ENCODE measurements around the gene TNFRSF9. TPM values are rescaled to one million over a fixed set of nuclear protein-coding genes. Genes with fewer than 3 reads are reported as not detected.

The TNFRSF9 gene
- polyA plus RNA-seq, 1 of the 3 experiments (the other 2 are of a cell fraction), result 2.9 TPM

DNA sequence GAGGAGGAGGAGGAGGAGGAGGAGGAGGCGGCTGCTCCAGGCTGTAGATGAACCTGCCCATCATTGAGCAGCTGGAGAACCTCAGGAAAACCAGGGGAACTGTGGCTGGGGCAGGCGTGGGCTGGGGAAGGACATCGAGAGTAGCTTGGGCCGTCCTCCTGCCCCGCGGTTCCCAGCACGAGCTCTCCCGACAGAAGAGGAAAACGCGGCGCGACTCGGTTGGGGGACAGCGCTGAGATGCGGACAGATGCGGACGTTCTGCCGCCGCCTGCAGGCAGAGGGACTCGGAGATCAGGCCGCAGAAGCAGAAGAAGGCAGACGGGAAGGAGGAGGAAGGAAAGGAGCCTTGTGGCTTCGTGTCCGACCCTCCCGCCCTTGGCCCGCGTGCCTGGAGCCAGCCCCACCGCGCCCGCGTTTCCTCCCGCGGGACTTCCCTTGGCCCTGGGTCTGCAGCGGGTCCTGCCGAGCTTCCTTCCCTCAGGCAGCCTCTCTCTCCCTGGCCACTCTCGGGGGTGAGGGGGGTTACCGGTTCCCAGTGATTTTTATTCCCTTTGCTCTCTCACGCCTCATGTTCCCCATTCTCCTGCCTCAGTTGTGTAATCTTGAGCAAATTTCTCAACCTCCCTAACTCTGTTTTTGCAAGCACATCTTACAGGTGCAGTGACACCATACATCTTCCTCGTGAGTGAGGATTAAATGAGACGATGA lies 1.7 kb upstream of the TNFRSF9 start:
- Histone ChIP-seq H3K9me2 (no peaks in the 10 kb centered on the region), H3K9ac (no peak overlapping the region), H3F3A (replicated peaks; ENCODE audit: insufficient read depth) (no peaks in the 10 kb centered on the region), H3K9me3 (no peaks in the 10 kb centered on the region), H3K79me2 (ENCODE audit: insufficient read depth) (no peaks in the 10 kb centered on the region), H2AFZ (ENCODE audit: low read depth) (no peak overlapping the region; the same call in 1 of the 2 replicates), H3K4me3 (ENCODE audit: low read depth in 2 of 2, low read length in 1 of 2) (no peak overlapping the region; a peak in 1 of 4 replicates), H3K27me3 (ENCODE audit: insufficient read depth) (no peaks in the 10 kb centered on the region), H3K4me1 (ENCODE audit: control insufficient read depth in 1 of 2, insufficient read depth in 2 of 2, low read depth in 1 of 2, low read length in 1 of 2) (peaks cover 0 to 6% of the 10 kb centered on the region in 2 experiments; a peak in 3 of 4 replicates), H3K27ac (ENCODE audit: low read depth in 2 of 2, low read length in 1 of 2) (no peak overlapping the region), H4K20me1 (ENCODE audit: insufficient read depth) (no peaks in the 10 kb centered on the region), H3K4me2 (no peak overlapping the region), H3K36me3 (replicated peaks in 1 of 2; ENCODE audit: control insufficient read depth in 1 of 2, insufficient read depth in 2 of 2, low read length in 1 of 2) (no peaks in the 10 kb centered on the region)
- 48% methylated on average over 34 of the region's 40 CpGs for WGBS (ENCODE audit: low lambda C conversion rate)
- DNase-seq, result peak; percentile 69
- ChIA-PET CTCF (no interaction called here), POLR2A (no interaction called here)
- TF ChIP-seq, protein P1, sequence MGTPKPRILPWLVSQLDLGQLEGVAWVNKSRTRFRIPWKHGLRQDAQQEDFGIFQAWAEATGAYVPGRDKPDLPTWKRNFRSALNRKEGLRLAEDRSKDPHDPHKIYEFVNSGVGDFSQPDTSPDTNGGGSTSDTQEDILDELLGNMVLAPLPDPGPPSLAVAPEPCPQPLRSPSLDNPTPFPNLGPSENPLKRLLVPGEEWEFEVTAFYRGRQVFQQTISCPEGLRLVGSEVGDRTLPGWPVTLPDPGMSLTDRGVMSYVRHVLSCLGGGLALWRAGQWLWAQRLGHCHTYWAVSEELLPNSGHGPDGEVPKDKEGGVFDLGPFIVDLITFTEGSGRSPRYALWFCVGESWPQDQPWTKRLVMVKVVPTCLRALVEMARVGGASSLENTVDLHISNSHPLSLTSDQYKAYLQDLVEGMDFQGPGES (IDR thresholded peaks at IDR 0.05; ENCODE audit: low read depth, low read length), result no peak
- TF ChIP-seq FOSL2 (IDR thresholded peaks at IDR 0.05; ENCODE audit: borderline replicate concordance, low read depth), result no peak
- TF ChIP-seq, protein P2, sequence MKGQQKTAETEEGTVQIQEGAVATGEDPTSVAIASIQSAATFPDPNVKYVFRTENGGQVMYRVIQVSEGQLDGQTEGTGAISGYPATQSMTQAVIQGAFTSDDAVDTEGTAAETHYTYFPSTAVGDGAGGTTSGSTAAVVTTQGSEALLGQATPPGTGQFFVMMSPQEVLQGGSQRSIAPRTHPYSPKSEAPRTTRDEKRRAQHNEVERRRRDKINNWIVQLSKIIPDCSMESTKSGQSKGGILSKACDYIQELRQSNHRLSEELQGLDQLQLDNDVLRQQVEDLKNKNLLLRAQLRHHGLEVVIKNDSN (IDR thresholded peaks at IDR 0.05; ENCODE audit: borderline replicate concordance, low read depth), result no peak
- TF ChIP-seq ELF1 (IDR thresholded peaks at IDR 0.05), result no peak
- TF ChIP-seq SMC3 (IDR thresholded peaks at IDR 0.05; ENCODE audit: low read depth, low read length), result no peak
- TF ChIP-seq, protein P3, sequence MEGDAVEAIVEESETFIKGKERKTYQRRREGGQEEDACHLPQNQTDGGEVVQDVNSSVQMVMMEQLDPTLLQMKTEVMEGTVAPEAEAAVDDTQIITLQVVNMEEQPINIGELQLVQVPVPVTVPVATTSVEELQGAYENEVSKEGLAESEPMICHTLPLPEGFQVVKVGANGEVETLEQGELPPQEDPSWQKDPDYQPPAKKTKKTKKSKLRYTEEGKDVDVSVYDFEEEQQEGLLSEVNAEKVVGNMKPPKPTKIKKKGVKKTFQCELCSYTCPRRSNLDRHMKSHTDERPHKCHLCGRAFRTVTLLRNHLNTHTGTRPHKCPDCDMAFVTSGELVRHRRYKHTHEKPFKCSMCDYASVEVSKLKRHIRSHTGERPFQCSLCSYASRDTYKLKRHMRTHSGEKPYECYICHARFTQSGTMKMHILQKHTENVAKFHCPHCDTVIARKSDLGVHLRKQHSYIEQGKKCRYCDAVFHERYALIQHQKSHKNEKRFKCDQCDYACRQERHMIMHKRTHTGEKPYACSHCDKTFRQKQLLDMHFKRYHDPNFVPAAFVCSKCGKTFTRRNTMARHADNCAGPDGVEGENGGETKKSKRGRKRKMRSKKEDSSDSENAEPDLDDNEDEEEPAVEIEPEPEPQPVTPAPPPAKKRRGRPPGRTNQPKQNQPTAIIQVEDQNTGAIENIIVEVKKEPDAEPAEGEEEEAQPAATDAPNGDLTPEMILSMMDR (IDR thresholded peaks at IDR 0.05), result no peak
- TF ChIP-seq TCF12 (IDR thresholded peaks at IDR 0.05), result no peak
- no peak for TF ChIP-seq JUND (IDR thresholded peaks at IDR 0.05)
- no peak for TF ChIP-seq SIN3A (IDR thresholded peaks at IDR 0.05; ENCODE audit: borderline replicate concordance, low read depth, low read length)
- TF ChIP-seq FOXM1 (IDR thresholded peaks at IDR 0.05; ENCODE audit: low read depth), result no peak
- TF ChIP-seq USF2 (IDR thresholded peaks at IDR 0.05; ENCODE audit: borderline replicate concordance, low read depth, low read length), result no peak
- TF ChIP-seq, protein P4, sequence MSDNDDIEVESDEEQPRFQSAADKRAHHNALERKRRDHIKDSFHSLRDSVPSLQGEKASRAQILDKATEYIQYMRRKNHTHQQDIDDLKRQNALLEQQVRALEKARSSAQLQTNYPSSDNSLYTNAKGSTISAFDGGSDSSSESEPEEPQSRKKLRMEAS (IDR thresholded peaks at IDR 0.05; ENCODE audit: low read depth), result no peak
- TF ChIP-seq PBX3 (IDR thresholded peaks at IDR 0.05), result no peak
- no peak for TF ChIP-seq YY1 (IDR thresholded peaks at IDR 0.05; ENCODE audit: low read depth)
- TF ChIP-seq FOXJ3 (CRISPR knock-in tag; IDR thresholded peaks at IDR 0.05), result no peak
- no peak for TF ChIP-seq MXI1 (IDR thresholded peaks at IDR 0.05; ENCODE audit: low read depth, low read length)
